ENCODE results near the gene HIGD1A.
"Not testable (repeated sequence)": the region's sequence is repeated elsewhere in the genome, so short reads cannot be mapped to it uniquely, and the experiment has no call there.

Gene HIGD1A

GRCh38 chr3:42829083-42829627 is 24.9 kb upstream of the HIGD1A start:
- DNase-seq (ENCODE audit: low spot score), result no peak

DNA sequence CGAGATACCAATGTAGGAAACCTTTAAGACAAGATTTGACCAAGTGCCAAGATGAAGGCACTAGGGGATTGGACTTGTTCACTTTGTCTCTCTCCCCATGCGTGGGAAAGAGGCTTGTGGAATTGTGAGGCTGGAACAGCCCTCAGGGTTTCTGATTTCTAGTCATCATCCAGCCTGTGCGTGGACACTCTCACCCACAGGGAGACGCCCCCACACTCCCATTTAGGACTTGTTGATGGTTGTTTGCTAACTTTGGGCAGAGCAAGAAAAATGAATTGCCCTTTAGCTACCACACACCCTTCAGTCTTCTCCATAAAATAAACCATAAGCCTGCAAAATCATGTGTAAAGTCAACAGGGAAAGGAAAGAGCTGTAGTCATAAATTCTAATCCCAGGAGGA is 23.4 kb upstream of the HIGD1A start:
- no peak for DNase-seq (ENCODE audit: low spot score)

DNA sequence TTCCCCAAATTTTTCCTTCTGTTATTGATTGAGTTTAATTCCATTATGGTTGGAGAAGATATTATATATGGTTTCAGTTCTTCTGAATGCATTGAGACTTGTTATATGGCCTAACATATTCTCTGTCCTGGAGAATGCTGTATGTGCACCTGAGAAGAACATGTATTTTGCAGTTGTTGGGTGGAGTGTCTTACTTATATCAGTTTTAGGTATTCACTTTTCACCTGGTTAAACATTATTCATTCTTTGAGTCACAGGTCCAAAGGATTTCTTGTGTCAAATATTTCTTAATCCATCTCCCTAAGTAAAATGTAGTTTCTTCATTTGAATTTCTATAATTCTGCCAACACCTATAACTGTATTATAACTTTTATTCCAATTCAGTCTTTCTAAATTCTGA is 22.7 kb upstream of the HIGD1A start:
- no peak for DNase-seq (ENCODE audit: low spot score)

DNA sequence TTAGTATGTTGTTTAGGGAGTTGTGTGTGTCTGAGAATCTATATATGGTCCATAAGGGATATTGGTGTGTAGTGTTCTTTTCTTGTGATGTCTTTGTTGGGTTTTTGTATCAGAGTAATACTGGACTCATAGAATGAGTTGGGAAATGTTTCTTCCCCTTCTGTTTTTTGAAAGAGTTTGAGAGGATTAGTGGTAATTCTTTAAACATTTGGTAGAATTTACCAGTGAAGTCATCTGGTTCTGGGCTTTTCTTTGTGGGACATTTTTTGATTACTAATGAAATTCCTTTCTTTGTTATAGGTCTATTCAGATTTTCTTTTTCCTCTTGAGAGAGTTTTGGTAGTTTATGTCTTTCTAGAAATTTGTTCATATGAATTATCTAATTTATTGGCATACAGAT is 21.9 kb upstream of the HIGD1A start:
- DNase-seq (ENCODE audit: low spot score), result no peak

- no peak for DNase-seq (ENCODE audit: low spot score)
These were observed 19.1 kb upstream of the HIGD1A start for GRCh38 chr3:42823351-42823750.

- no peak for DNase-seq (ENCODE audit: low spot score)
These were observed 18.5 kb upstream of the HIGD1A start for GRCh38 chr3:42822828-42823227.

GRCh38 chr3:42820746-42821051 is 16.4 kb upstream of the HIGD1A start:
- no peak for DNase-seq (ENCODE audit: low spot score)

GRCh38 chr3:42819351-42819965 is 15.2 kb upstream of the HIGD1A start:
- no peak for DNase-seq (ENCODE audit: low spot score)

GRCh38 chr3:42815826-42816225 is 11.5 kb upstream of the HIGD1A start:
- no peak for DNase-seq (ENCODE audit: low spot score)

DNA sequence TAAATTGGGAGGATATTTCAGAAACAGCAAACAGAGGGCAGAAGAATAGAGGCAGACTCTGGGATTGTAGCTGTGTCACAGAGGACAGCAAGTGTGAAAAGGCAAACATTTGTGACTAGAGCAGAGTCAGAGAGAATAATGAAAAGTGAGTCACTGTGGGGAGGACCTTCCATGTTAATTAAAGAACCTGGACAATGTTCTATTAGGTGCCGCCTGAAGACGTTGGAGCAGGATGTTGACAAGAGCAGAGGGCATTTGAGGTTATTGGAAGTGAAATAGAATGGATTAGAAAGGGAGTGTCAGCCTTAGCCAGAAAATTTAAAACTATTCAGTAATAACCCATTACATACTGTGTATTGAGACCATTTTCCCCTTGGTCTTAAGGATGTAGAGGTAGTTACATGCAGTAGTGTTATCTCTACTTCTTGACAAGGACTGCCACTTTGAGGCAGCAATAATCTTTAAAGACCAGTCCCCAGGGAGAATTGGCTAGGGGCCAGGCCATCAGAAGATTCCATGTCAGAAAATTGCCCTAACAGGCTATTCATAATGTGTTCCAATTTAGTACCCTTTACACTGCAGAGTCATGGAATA is 10.7 kb upstream of the HIGD1A start:
- DNase-seq (ENCODE audit: low spot score), result no peak

DNA sequence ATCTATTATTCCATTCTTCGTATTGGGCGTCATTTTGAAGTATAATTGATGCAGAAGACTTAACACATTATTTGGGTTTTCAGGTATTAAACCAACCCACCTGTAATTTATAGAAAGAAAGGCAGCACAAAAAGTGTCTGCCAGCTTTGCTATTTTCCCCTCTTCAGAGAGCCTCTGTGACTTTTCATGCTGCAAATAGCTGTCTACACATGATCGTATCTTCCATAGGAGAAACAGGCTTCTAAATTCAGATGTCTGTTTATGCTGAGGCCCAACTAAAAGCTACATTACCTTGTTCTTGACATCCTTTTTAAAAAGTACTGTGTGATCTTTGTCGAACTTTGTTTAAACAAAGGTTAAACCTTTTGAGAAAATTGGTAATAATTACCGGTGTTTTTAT is 10.0 kb upstream of the HIGD1A start:
- no peak for DNase-seq (ENCODE audit: low spot score)

GRCh38 chr3:42811118-42811883 is 7.0 kb upstream of the HIGD1A start:
- DNase-seq (ENCODE audit: low spot score), result not testable (repeated sequence)

GRCh38 chr3:42810706-42811105 is 6.4 kb upstream of the HIGD1A start:
- not testable (repeated sequence) for DNase-seq (ENCODE audit: low spot score)

DNA sequence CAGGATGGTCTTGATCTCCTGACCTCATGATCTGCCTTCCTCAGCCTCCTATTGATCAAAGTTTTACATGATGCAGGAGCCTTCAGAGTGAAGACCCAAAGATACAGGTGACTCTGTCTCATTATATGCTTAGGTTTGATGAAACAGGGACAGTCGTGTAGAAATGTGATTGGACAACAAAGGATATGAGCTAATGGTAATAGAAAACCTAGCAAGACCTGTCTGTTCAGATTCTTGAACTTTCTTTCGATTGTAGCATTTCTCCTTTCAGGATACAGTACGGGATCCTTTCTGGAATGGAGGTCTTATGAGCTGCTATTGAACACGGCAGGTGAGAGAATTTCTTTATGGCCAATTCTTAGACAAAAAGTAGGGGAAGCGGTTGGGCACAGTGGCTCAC is 4.9 kb upstream of the HIGD1A start, which contains the start of gene ACKR2:
Gene ACKR2 (plus strand): TSS at position 244 of the 400 bp plus-strand sequence. CDS start 55,058 bp downstream, outside the sequence.
- DNase-seq (ENCODE audit: low spot score), result no peak

- DNase-seq (ENCODE audit: low spot score), result no peak
These were observed 3.6 kb upstream of the HIGD1A start for GRCh38 chr3:42807929-42808328.

DNA sequence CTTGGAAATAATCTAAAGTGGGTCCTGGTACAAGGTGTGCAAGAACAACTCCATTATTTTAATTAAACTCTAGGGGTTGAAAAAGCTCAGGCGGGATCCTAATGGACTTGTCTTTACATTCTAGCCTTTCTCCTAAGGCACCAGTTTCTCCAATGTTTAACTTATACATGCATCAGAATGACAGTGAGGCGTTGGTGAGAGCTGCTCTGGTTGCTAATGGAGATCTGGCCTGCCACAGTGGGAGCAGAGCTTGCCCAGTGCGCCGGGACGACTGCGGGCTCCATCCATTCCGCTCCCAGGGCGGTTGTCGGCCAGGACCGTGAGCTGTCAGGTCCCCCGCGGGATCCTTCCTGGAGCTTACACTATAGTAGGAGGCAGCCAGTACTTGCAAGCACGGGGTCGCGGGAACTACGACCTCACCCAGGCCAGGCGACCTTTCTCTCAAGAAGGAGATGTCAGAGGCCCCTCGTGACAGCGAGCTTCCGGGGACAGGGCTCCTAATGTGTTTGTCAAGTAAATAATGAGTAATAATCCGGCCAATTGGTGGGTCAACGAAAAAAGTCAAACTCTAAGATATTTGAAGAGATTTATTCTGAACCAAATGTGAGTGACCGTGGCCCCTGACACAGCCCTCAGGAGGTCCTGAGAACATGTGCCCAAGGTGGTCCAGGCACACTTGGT is 991 bp upstream of the HIGD1A start:
- DNase-seq (ENCODE audit: low spot score), result peak; percentile 31

DNA sequence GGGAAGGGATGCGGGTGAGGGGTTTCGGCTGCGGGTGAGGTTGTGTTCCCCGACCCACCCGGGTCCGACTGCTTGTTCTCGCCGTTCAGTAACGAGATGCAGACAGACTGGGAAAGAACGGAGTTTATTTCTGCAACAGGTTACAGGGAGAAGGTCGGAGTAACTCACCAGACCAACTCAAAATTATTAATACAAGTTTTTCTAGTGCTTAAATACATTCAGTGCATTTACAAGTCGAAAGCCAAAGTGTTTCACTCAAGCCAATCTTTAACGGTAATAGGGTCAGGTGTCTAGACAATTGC is 492 bp upstream of the HIGD1A start:
- DNase-seq (ENCODE audit: low spot score), result no peak

- DNase-seq (ENCODE audit: low spot score), result peak; percentile 39
These were observed 730 bp downstream of the HIGD1A start for GRCh38 chr3:42803414-42804105.

GRCh38 chr3:42802876-42803413 is 1.3 kb downstream of the HIGD1A start:
- DNase-seq (ENCODE audit: low spot score), result no peak

DNA sequence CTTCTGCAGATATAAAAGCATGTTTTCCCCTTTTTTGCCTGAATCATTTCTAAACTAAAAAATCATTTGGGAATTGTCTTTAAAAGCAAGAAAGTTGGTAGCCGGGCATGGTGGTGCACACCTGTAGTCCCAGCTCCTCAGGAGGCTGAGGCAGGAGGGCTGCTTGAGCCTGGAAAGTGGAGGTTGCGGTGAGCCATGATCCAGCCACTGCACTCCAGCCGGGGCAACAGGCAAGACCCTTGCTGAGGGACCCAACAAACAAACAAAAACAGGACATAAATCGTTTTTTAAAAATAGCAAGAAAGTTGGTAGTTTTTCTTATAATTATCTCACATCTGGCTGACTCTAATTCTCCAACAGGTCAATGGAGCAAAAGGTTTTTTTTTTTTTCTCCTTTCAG is 2.5 kb downstream of the HIGD1A start:
- no peak for DNase-seq (ENCODE audit: low spot score)

DNA sequence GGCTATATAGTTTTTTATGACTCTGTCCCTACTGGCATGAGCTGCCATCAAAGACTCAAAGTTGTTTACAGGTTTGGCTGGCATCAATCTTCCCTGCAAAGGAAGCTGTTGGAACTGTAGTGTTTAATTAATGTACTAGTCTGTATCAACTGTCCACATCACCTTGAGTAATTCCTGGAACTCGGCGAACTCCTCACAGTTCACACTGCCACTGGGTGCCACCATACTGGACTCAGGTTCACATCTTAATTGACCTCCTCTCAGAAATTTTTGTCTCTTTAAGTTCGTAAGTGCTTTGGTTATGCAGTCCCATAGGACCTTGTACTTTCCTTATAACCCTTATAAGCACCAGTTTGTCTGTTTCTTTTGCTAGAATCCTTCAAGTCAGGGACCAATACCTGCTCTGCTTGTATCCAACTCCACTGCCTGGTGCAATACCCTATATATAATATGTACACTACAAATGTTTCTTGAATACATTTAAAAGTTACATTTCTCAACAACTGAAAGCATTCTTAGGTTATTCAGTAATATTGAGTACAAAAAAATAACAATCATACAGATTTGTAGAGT is 3.2 kb downstream of the HIGD1A start:
- DNase-seq (ENCODE audit: low spot score), result no peak

GRCh38 chr3:42800251-42800650 is 4.0 kb downstream of the HIGD1A start:
- no peak for DNase-seq (ENCODE audit: low spot score)
